HL-60/S4 treated with phorbol 12-myristate 13-acetate at 8.2 ng/mL for 4 days and 3 days (cell line): ENCODE data around the gene PHF21B.

Experiments used
- in situ Hi-C: fragments of 300-500 bp; cut with MboI; formaldehyde crosslinking; loops from 2 replicates; pipeline ENCODE4 v1.15.0; 2022; ENCODE audit warnings: low sequenced_read_pairs

The PHF21B gene

GRCh38 chr22:44847892-44848291 is 161.9 kb downstream of the PHF21B start:
- in situ Hi-C loops: no loop called here

DNA sequence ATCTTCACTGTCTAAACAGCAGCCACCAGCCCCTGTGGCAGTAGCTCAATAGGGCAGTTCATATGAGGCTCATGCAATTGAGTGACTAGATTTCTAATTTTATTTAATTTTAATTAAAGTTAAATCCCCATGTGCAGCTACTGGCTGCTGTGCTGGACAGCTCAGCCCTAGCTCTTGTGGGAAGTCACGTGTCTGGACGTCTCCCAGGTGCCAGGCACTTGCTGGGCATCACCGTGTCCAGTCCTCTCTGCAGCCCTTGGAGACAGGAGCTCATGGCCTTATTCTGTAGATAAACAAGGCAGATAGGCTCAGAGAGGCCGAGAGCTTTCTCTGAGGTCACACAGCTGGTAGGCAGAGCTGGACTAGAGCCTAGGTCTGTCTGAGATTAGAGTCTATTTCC is 162.4 kb downstream of the PHF21B start:
- in situ Hi-C loops: no loop called here

GRCh38 chr22:44846726-44847275 is 163.0 kb downstream of the PHF21B start:
- in situ Hi-C loops: no loop called here

DNA sequence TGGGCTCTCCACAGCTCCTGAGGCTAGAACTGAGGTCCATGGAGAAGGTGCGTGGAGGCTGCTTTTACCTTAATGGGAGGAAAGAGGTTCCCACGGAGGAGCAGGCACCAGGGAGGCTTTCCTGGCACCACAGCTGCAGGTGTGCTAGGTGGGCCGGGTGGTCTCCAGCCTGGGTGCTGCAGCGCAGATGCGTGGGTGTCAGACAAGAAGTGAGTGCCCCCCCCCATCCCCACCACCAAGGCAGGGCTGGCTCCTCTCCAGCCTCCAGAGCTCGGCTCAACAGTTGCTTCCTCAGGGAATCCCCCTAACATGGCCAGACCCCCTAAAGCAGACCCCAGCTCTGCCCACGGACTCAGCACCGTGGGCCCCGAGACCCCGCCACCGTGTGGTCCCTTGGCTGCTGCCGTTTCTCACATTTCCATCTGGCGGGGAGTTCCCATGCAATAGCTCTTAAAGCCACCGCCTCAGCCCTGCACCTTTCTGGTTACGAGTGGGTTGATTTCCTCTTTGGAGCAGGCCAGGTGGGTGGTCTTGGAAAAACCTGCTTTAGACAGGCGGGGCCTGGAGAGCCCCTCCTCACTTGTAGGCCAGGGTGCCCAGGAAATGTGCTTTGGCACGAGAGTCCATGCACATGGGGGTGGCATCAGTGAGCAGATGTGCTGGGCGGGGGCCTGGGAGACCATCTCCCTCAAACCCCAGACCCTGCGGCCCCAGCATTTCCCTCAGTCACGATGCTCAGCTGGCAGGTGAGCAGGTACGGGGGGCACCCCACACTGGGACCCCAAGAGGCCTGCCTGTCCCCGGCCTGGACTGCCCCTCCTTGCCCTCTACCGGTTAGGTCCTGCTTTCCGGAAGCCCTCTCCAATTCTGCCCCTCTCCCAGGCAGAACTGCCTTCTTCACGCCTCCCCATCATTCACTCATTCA is 163.7 kb downstream of the PHF21B start:
- in situ Hi-C loops: no loop called here

DNA sequence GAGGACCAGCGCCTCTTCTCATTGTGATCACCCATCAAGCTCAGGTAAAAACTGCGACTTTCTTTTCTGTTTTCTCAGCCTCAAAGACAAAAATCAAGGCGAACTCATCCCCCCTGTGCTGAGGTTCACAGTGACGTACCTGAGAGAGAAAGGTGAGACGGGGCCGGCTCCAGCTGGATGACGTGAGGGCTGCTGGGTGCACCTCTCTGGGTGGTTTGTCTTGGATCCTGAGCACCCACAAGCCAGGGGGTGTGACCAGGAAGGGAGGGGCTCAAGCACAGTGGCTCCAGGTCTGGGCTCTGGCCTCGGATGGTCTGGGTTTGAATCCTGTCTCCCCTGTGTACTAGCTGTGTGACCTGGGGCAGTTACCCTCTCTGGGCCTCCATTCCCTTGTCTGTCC is 164.6 kb downstream of the PHF21B start:
- in situ Hi-C loops: no loop called here

DNA sequence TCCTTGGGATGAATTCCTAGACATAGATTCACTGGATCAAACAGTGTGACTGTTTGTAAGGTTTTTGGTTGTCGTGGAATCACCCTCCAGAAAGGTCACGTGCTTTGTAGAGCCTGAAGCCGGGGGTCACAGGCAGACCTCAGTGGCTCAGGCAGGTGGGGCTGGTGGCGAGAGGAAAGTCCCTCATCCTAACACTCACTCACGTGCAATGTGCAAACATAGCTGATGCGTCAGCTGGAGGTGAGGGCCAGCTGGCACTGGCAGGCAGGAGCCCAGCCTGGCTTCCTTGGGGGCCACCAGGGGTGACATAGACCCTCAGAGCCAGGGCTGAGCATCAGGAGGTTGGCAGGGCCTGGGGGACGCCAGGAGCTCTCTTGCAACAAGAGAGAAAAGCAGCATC is 167.4 kb downstream of the PHF21B start:
- in situ Hi-C loops: no loop called here

- in situ Hi-C loops: no loop called here
Observed at GRCh38 chr22:44840611-44841322, 169.0 kb downstream of the PHF21B start.

DNA sequence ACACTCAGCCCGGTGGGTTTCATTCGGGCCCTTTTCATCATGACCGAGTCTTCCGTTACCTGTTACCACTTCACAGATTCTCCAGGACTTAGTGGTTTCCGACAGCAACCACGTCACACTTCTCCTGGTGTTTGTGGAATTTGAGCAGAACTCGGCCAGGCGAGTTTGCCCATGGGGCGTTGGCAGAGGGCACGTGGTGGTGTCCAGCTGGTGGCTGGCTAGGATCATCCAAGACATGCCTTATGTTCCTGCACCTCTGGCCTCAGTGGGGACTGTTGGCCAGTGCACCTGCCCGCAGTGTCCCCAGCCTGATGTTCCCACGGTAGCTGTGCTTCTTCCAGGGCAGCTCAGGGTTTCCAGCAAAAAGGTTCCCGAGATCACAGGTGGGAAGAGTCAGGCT is 170.1 kb downstream of the PHF21B start:
- in situ Hi-C loops: no loop called here

GRCh38 chr22:44839061-44839460 is 170.7 kb downstream of the PHF21B start:
- in situ Hi-C loops: no loop called here

DNA sequence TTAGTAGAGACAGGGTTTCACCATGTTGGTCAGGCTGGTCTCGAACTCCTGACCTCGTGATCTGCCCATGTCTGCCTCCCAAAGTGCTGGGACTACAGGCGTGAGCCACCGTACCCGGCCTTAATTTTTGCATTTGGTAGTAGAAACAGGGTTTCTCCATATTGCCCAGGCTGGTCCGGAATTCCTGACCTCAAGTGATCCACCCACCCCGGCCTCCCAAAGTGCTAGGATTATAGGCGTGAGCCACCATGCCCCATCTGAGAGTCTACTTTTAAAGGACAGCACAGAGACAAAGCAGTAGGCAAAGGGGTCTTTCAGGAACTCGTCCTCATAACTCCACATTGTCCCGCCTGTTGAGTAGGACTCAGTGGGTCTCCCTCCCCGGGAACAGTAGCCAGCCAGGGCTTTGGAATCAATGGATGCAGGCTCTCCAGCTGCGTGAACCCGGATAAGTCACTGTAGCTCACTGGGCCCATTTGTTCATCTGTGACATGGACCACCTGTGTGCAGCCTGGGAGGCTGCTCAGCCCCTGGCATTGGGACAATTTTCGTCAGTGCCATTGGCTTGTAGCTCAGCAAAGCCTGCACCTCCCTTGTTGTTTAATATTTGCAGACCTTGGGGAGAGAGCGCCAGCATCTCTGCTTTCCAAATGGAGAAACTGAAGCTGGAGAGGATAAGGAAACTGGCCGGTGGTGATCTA is 171.3 kb downstream of the PHF21B start:
- in situ Hi-C loops: no loop called here

DNA sequence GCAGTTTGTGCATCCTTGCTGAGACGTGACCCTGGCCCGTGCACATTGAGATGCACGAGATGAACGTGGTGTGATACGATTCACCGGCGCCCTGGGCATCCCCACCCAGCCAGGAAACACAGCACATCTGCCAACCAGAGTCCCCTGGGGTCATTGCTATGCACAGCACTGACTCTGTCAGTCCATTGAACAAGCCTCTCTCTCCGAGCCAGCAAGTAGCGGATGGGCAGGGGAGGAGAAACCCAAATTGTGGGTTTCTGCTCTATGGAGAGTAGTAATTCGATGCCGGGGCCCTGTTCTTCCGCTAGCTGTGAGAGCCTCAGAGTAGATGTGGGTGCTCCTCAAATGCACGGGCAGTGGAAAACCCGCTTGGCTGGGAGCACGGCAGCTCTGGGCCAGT is 172.3 kb downstream of the PHF21B start:
- in situ Hi-C loops: no loop called here

- in situ Hi-C loops: no loop called here
Observed at GRCh38 chr22:44834065-44834464, 175.7 kb downstream of the PHF21B start.

- in situ Hi-C loops: no loop called here
Observed at GRCh38 chr22:44831885-44832284, 177.9 kb downstream of the PHF21B start.
